NCI-H2081 treated with DMSO at 0.1 percent for 48 hours (cell line): Measurements from ENCODE around the gene ADCY6.

Experiments
- DNase-seq: peaks from one replicate; lab custom pipeline; 2025; lab: John Stamatoyannopoulos, UW

Gene ADCY6

GRCh38 chr12:48783432-48783831 is 5.5 kb downstream of the ADCY6 start:
- DNase-seq = no peak

GRCh38 chr12:48782457-48783395 is 6.2 kb downstream of the ADCY6 start:
- DNase-seq = no peak

GRCh38 chr12:48781750-48782456 is 7.0 kb downstream of the ADCY6 start:
- no peak for DNase-seq

- DNase-seq = no peak
Observed at GRCh38 chr12:48780381-48781025, 8.4 kb downstream of the ADCY6 start.

- no peak for DNase-seq
Observed at GRCh38 chr12:48779869-48780268, 9.0 kb downstream of the ADCY6 start.

GRCh38 chr12:48777501-48778400 is 11.1 kb downstream of the ADCY6 start:
- no peak for DNase-seq

GRCh38 chr12:48776956-48777355 is 11.9 kb downstream of the ADCY6 start:
- DNase-seq = no peak

- no peak for DNase-seq
Observed at GRCh38 chr12:48775991-48776649, 12.8 kb downstream of the ADCY6 start.

GRCh38 chr12:48775299-48775698 is 13.6 kb downstream of the ADCY6 start:
- no peak for DNase-seq

- no peak for DNase-seq
Observed at GRCh38 chr12:48774516-48774915, 14.4 kb downstream of the ADCY6 start.

- no peak for DNase-seq
Observed at GRCh38 chr12:48773686-48774085, 15.2 kb downstream of the ADCY6 start.

- no peak for DNase-seq
Observed at GRCh38 chr12:48771588-48772112, 17.2 kb downstream of the ADCY6 start.

GRCh38 chr12:48770756-48771155 is 18.1 kb downstream of the ADCY6 start:
- no peak for DNase-seq

GRCh38 chr12:48768736-48769135 is 20.2 kb downstream of the ADCY6 start:
- DNase-seq = no peak

- no peak for DNase-seq
Observed at GRCh38 chr12:48768147-48768546, 20.7 kb downstream of the ADCY6 start.

- DNase-seq = no peak
Observed at GRCh38 chr12:48767521-48767920, 21.4 kb downstream of the ADCY6 start.

- DNase-seq = no peak
Observed at GRCh38 chr12:48767047-48767446, 21.8 kb downstream of the ADCY6 start.

- DNase-seq = no peak
Observed at GRCh38 chr12:48765753-48766162, 23.1 kb downstream of the ADCY6 start.

- no peak for DNase-seq
Observed at GRCh38 chr12:48764521-48764920, 24.4 kb downstream of the ADCY6 start.

GRCh38 chr12:48758737-48759136 is 30.2 kb downstream of the ADCY6 start:
- DNase-seq = no peak

GRCh38 chr12:48758186-48758585 is 30.7 kb downstream of the ADCY6 start:
- no peak for DNase-seq
